Parathyroid adenoma (tissue), 2 donors: ENCODE results near the gene FANCC.
A peak's percentile ranks its signal among the peaks of the same experiment; 100 is the strongest.

Experiments used
- H2AFZ ChIP-seq: fragments of 300-600 bp; sonication (generic); one replicate; pipeline ENCODE4 v1.7.0; 2017; ENCODE audit warnings: antibody characterized with exemption, mild to moderate bottlenecking
- H3K27ac ChIP-seq: fragments of 300-600 bp; sonication (generic); one replicate; pipeline ENCODE4 v1.7.0; 2017
- H3K27me3 ChIP-seq: fragments of 300-600 bp; sonication (generic); one replicate; pipeline ENCODE4 v1.7.0; 2017; ENCODE audit warnings: low read length; ENCODE audit not compliant: control insufficient read depth, insufficient read depth
- H3K36me3 ChIP-seq: fragments of 300-600 bp; sonication (generic); one replicate; pipeline ENCODE4 v1.7.0; 2017; ENCODE audit warnings: low read length; ENCODE audit not compliant: control insufficient read depth, insufficient read depth
- H3K4me1 ChIP-seq: fragments of 300-600 bp; sonication (generic); one replicate; pipeline ENCODE4 v1.7.0; 2017; ENCODE audit warnings: control low read depth
- H3K4me2 ChIP-seq: fragments of 300-600 bp; sonication (generic); one replicate; pipeline ENCODE4 v1.7.0; 2017; ENCODE audit warnings: low read length
- H3K4me3 ChIP-seq: fragments of 300-600 bp; sonication (generic); one replicate; pipeline ENCODE4 v1.7.0; 2017; ENCODE audit warnings: low read depth, low read length
- H3K79me2 ChIP-seq: fragments of 300-600 bp; sonication (generic); one replicate; pipeline ENCODE4 v1.7.0; 2017; ENCODE audit warnings: control low read depth
- H3K9ac ChIP-seq: fragments of 300-600 bp; sonication (generic); one replicate; pipeline ENCODE4 v1.7.0; 2017; ENCODE audit warnings: mild to moderate bottlenecking
- H3K9me3 ChIP-seq: fragments of 300-600 bp; sonication (generic); one replicate; pipeline ENCODE4 v1.7.0; 2017; ENCODE audit warnings: low read length; ENCODE audit not compliant: control insufficient read depth
- CTCF ChIP-seq: fragments of 300-600 bp; sonication (generic); IDR thresholded peaks from one replicate; pipeline ENCODE4 v1.7.0; 2017; ENCODE audit warnings: antibody characterized with exemption, mild to moderate bottlenecking
- donor health status: primary hyperparathyroidism.

The FANCC gene

GRCh38 chr9:95099321-95100070 is 218.0 kb downstream of the FANCC start:
- no peaks in the 10 kb centered on the region for H3K27me3 ChIP-seq
- H3K36me3 ChIP-seq = no peaks in the 10 kb centered on the region
- no peak overlapping the region for H3K9ac ChIP-seq
- H3K4me3 ChIP-seq = no peak overlapping the region
- H3K79me2 ChIP-seq = no peaks in the 10 kb centered on the region
- no peak for TF ChIP-seq CTCF
- peaks cover 4% of the 10 kb centered on the region for H3K4me1 ChIP-seq
- H2AFZ ChIP-seq = no peak overlapping the region
- H3K9me3 ChIP-seq = no peaks in the 10 kb centered on the region
- H3K27ac ChIP-seq = no peak overlapping the region
- no peak overlapping the region for H3K4me2 ChIP-seq

- H3K79me2 ChIP-seq = no peaks in the 10 kb centered on the region
- H2AFZ ChIP-seq = no peak overlapping the region
- peak overlapping the region; percentile 55 for H3K27ac ChIP-seq
- H3K4me2 ChIP-seq = peak overlapping the region; percentile 45
- no peak overlapping the region for H3K9ac ChIP-seq
- H3K27me3 ChIP-seq = no peaks in the 10 kb centered on the region
- no peaks in the 10 kb centered on the region for H3K9me3 ChIP-seq
- no peaks in the 10 kb centered on the region for H3K36me3 ChIP-seq
- TF ChIP-seq CTCF = no peak
- H3K4me3 ChIP-seq = no peak overlapping the region
- peaks cover 4% of the 10 kb centered on the region for H3K4me1 ChIP-seq
These were observed 219.1 kb downstream of the FANCC start for GRCh38 chr9:95098391-95098921.

- H3K36me3 ChIP-seq = no peaks in the 10 kb centered on the region
- no peak for TF ChIP-seq CTCF
- H3K4me1 ChIP-seq = peaks cover 4% of the 10 kb centered on the region
- H3K4me2 ChIP-seq = no peak overlapping the region
- no peaks in the 10 kb centered on the region for H3K9me3 ChIP-seq
- no peak overlapping the region for H3K9ac ChIP-seq
- H3K4me3 ChIP-seq = no peak overlapping the region
- H2AFZ ChIP-seq = no peak overlapping the region
- H3K27ac ChIP-seq = no peak overlapping the region
- no peaks in the 10 kb centered on the region for H3K27me3 ChIP-seq
- no peaks in the 10 kb centered on the region for H3K79me2 ChIP-seq
These were observed 220.2 kb downstream of the FANCC start for GRCh38 chr9:95097279-95097678.

GRCh38 chr9:95096807-95097206 is 220.7 kb downstream of the FANCC start:
- H3K4me1 ChIP-seq = peaks cover 6% of the 10 kb centered on the region
- no peaks in the 10 kb centered on the region for H3K27me3 ChIP-seq
- H3K9me3 ChIP-seq = no peaks in the 10 kb centered on the region
- no peak overlapping the region for H3K4me2 ChIP-seq
- no peak overlapping the region for H2AFZ ChIP-seq
- H3K4me3 ChIP-seq = no peak overlapping the region
- H3K27ac ChIP-seq = no peak overlapping the region
- TF ChIP-seq CTCF = no peak
- H3K36me3 ChIP-seq = no peaks in the 10 kb centered on the region
- no peak overlapping the region for H3K9ac ChIP-seq
- H3K79me2 ChIP-seq = no peaks in the 10 kb centered on the region

- H3K9ac ChIP-seq = no peak overlapping the region
- H3K79me2 ChIP-seq = no peaks in the 10 kb centered on the region
- TF ChIP-seq CTCF = no peak
- no peaks in the 10 kb centered on the region for H3K27me3 ChIP-seq
- H3K4me2 ChIP-seq = no peak overlapping the region
- H3K4me3 ChIP-seq = no peak overlapping the region
- no peak overlapping the region for H3K27ac ChIP-seq
- H3K4me1 ChIP-seq = peaks cover 10% of the 10 kb centered on the region
- H3K36me3 ChIP-seq = no peaks in the 10 kb centered on the region
- H2AFZ ChIP-seq = no peak overlapping the region
- H3K9me3 ChIP-seq = no peaks in the 10 kb centered on the region
These were observed 221.1 kb downstream of the FANCC start for GRCh38 chr9:95096381-95096780.
